Kidney capillary endothelial cell (primary cell): ENCODE data around the gene PAFAH2.
A peak's percentile ranks its signal among the peaks of the same experiment; 100 is the strongest.
"Not testable (repeated sequence)": the region's sequence is repeated elsewhere in the genome, so short reads cannot be mapped to it uniquely, and the experiment has no call there.

Source experiments
- DNase-seq: peaks from one replicate; pipeline ENCODE4 v3.0.0-alpha.2; 2018; ENCODE audit warnings: low spot score

Gene PAFAH2

DNA sequence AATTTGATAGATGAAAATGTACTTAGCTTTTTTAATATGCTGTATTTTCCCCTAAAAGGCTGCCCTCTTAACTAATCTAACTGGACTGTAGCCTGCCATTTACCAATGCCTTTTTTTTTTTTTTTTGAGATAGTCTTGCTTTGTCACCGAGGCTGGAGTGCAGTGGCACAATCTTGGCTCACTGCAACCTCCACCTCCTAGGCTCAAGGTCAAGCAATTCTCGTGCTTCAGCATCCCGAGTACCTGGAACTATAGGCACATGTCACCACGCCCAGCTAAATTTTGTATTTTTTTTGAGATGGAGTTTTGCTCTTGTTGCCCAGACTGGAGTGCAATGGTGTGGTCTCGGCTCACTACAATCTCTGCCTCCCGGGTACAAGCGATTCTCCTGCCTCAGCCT lies 18.7 kb downstream of the PAFAH2 start:
- DNase-seq: no peak

DNA sequence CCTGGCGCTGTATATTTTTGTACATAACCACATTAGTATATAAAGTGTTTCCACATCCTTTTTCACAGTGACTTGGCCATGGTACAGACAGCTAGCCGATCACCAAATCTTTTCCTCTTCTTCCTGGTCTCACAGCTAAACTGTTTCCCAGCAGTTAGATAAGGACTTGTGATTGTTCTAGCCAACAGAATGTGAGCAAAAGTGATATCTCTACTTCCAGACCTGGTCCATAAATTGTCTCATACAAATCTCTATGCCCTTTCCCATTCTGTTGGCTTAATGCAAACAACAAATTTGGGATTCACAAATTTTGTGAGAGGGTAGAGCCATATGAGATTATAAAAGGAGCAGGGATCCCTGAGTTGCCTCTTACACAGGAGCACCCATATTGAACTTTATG lies 19.5 kb downstream of the PAFAH2 start:
- DNase-seq: no peak

GRCh38 chr1:25977801-25978200 lies 20.1 kb downstream of the PAFAH2 start:
- DNase-seq: no peak

GRCh38 chr1:25973610-25974321 lies 24.1 kb downstream of the PAFAH2 start:
- no peak for DNase-seq

- DNase-seq: no peak
Measured at GRCh38 chr1:25971811-25972180, 26.1 kb downstream of the PAFAH2 start.

DNA sequence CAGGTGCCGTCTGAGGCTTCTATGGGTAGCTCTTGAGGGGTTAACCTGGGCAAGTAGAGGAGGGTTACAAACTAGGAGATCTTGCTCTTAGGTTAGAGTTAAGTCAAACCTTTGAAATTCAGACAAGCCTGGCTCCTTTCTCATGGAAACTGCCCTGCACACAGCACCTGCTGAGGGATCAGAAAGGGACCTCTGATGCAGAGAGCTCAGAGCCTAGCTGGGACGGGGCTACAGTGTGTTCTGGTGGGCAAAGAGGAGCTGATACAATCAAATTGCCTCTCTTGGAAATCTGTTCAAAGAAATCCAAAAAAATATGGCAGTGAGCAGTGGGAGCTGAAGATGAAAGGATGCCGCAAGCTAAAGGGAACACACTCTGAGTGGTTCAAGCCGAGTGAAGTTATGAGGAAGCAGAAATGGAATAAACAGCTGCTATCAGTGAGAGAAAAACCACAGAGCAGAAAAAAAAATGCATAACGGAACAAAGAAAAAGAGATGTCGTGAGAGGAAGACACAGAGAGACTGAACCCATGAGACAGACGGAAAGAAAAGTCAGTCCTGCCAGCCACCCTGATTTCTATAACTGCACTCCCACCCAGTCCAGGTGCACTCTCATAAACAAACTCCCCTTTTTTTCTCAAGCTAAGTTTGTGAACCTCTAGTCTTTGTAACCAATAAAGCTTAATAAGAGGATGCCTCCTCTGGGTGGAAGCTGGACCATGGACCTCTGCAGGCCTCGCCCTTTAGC lies 26.6 kb downstream of the PAFAH2 start:
- DNase-seq: no peak

DNA sequence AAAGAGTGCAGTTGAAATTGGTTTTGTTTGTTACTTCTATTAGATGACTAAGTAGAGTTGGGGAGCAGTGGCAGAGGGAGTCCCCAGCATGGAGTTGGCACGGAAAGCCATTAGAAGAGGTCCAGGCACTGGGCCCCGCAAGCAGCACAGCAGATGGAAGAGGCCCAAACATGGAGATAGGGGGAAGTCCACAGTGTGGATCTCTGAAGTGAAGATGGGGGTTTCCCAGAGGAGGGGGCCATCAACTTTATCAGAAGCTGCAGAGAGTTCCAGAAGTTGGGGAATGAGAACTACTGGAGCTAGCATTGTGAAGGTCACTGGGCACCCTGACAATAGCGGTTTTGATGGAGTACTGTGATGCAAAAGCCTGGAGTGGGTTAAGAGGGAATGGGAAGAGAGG lies 30.6 kb downstream of the PAFAH2 start:
- no peak for DNase-seq

DNA sequence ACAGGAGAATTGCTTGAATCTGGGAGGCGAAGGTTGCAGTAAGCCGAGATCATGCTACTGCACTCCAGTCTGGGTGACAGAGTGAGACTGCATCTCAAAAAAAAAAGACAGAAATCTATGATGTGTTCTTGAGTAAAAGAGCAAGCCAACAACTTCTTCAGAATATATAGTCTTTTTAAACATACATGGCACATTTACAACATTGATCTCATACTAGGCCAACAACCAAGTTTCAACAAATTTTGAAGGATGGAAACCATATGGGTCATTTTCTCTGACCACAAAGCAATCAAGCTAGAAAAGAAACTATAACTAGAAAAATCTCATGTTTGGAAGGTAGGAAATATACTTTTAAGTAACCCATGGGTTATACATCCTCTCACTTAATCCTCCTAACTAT lies 38.3 kb downstream of the PAFAH2 start:
- no peak for DNase-seq

DNA sequence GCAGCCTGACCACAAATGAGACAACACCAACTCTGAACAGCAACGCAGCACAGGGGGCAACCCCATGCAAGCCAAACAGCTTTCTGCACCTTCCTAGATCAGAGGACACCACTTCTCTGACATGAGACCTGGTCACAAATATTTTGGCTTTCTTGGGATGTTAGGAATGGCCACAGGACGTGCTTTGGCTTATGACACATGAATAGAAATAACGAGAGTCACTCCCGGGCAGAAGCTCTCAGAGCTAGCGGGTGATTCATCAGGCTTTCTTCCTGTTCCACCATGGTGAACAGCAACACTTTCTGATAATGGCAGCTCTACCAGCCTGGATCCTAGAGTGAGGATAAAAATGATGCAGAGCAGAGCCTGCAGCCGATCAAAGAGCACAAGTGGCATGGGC lies 39.4 kb downstream of the PAFAH2 start:
- DNase-seq: peak; percentile 76

DNA sequence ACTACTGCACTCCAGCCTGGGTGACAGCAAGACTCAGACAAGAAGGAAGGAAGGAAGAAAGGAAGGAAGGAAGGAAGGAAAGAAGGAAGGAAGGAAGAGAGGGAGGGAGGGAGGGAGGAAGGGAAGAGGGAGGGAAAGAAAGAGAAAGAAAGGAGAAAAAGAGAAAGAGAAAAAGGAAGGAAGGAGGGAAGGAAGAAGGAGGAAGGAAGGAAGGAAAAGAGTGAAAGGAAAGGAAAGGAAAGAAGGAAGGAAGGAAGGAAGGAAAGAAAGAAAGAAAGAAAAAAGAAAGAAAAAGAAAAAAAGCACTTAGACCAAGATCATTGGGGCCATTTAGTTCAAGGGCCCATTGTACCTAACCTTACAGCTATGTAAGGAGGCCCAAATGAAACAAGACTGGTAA lies 42.3 kb downstream of the PAFAH2 start:
- no peak for DNase-seq

GRCh38 chr1:25954282-25954938 lies 43.5 kb downstream of the PAFAH2 start:
- no peak for DNase-seq

- DNase-seq: no peak
Measured at GRCh38 chr1:25952841-25953401, 44.9 kb downstream of the PAFAH2 start.

DNA sequence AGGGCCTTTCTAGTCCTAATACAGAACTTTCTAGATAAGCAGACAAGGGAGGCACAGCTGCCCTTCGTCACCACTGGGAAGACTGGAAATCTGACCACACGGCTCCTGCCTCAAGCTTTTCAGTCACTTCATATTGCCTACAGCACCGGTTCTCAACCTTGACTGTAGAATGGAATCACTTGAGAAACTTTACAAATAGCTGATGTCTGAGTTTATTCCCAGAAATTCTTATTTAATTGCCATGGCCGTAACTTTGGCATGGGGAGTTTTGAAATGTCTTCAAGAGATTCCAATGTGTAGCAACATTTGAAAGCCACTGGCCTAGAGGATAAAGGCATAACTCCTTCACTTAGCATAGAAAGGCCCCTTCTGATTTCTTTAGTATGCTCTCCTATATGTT lies 49.2 kb downstream of the PAFAH2 start:
- DNase-seq: no peak

GRCh38 chr1:25947027-25947426 lies 50.8 kb downstream of the PAFAH2 start:
- DNase-seq: no peak

DNA sequence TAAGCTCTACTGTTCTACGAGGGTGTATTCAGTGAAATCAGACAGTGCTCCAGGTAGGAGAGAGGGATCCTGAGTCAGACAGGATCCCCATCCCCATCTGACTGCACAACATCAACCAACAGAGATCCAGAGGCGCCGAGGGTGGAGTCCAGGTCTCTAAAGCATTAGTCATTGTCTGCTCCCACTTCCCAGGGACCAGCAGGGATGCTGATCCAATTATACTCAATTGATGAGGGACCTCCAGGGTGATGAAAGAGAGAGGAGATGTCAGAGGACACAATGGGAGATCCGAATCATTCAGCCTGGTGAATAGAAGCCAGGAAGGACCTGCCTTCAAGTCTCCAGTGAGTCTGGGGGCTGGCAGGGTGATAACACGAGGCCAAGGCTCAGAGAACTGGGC lies 52.1 kb downstream of the PAFAH2 start:
- no peak for DNase-seq

DNA sequence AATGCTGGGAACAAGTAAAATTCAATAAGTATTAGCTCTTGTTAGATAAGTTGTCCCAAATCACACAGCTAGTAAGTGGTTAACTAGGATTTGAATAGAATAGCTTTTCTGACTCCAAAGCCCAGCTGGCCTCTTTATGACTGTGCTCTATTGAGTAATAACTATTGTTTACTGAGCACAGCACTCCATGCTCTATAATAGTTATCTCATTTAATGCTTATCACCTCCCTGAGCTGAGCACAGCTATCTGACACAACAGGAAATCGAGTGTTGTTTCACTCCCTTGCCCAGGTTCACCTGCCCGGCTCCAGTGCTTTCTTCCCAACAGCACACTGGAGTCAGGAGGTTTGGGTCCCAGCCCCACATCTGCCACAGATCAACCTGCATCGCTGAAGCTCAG lies 52.9 kb downstream of the PAFAH2 start:
- peak; percentile 27 for DNase-seq

DNA sequence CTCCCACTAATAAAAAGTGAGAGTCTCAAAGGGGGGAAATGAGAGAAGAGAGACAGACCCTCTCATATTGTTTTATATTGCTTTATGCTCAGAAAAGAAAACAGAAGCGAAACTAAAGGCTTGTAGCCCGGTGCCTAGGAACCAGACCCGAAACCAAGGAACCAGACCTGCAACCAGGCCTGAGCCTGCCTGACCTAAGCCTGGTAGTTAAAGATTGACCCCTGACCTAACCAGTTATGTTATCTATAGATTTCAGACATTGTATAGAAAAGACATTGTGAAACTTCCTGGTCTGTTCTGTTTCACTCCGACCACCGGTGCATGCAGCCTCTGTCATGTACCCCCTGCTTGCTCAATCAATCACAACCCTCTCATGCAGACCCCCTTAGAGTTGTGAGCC lies 54.4 kb downstream of the PAFAH2 start:
- DNase-seq: not testable (repeated sequence)

GRCh38 chr1:25936947-25937346 lies 60.9 kb downstream of the PAFAH2 start:
- no peak for DNase-seq

DNA sequence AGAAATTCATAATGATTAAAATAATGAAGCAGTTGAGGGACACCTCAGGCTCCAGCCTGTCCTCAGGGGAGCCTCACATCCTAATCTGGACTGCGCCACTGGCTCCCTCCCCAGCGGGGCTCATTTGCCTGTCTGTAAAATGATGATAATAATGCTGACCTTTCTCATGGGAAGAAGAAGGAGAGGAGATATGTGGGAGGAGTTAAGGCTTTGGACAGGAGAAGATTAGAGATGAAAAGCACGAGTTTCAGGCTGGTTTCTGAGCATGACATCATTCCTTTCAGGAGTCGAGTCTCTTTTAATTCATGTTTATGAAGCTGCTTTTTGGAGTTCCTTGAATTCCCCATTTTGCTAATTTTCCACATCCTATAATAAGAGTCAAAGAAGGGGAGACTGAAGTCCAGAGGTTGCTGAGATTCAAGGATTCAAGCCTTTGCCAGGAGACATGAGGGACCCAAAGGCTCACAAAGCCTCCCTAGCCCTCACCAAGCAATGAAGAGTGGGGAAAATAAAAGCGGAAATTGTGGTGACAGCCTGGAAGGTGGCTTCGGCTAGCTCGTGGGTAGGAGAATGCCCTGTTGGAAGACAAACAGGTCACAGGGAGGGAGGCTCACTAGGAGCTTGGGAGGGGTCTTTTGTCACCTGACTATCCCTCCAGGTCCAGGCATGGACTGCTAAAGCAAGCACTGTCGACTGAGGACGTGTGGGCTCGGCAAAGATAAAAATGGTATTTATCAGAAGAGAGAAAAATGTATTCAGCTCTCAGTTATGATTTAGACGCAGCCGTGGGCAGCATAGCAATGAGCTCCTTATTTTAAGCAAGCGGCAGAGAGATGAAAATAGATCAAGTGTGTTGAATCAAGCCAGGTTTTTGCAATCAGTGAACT lies 64.1 kb downstream of the PAFAH2 start:
- DNase-seq: no peak

- not testable (repeated sequence) for DNase-seq
Measured at GRCh38 chr1:25932811-25933400, 65.0 kb downstream of the PAFAH2 start.

GRCh38 chr1:25932321-25932720 lies 65.5 kb downstream of the PAFAH2 start:
- DNase-seq: no peak

DNA sequence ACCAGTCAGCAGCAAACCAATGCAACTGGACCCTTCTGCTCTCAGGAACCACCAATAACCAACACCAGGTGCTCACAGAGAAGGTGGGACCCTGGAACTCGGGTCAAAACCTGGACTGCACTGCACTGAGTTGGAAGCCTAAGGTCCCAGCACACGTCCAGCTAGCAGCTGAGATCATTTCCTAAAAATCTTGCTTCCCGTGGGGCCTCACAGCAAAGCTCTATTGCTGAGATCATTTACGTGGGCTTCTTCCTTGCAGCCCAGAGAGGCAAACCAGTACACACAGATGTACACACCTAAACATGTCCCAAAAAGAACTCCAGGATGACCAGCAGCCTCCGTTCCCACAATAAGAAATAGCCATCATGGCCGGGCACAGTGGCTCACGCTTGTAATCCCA lies 68.8 kb downstream of the PAFAH2 start:
- DNase-seq: no peak
